NCI-H69 (cell line): ENCODE data around the gene CCDC184.
"Not testable (repeated sequence)": the region's sequence is repeated elsewhere in the genome, so short reads cannot be mapped to it uniquely, and the experiment has no call there.

Source experiments
- DNase-seq: peaks from one replicate; lab custom pipeline; 2025; lab: John Stamatoyannopoulos, UW

CCDC184 gene

DNA sequence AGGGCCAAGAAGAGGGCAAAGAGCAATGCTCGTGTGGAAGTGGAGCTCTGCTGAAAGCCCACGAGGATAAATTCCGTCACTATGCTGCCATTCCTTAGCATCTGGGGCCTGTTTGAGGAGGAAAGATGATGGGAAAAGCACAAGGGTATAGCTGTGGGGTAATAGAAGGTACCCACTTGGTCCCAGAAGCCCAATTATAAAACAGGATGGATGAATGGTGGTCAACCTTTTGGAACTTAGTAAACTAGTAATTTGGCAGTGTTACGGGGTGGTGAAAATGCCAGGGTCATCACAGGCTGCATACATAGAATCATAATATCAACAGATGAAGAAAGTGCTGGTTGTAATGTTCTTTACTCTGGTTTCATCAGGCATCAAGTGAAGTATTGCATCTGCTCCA lies 19.7 kb downstream of the CCDC184 start, which contains the start of gene OR10AD1:
Gene OR10AD1 (minus strand): TSS at position 101 of the 400 bp plus-strand sequence. CDS start 0 bp downstream, at position 101.
- DNase-seq = no peak

GRCh38 chr12:48209495-48209894 lies 26.1 kb downstream of the CCDC184 start:
- not testable (repeated sequence) for DNase-seq

- DNase-seq = no peak
Observed at GRCh38 chr12:48216785-48217184, 33.3 kb downstream of the CCDC184 start.

DNA sequence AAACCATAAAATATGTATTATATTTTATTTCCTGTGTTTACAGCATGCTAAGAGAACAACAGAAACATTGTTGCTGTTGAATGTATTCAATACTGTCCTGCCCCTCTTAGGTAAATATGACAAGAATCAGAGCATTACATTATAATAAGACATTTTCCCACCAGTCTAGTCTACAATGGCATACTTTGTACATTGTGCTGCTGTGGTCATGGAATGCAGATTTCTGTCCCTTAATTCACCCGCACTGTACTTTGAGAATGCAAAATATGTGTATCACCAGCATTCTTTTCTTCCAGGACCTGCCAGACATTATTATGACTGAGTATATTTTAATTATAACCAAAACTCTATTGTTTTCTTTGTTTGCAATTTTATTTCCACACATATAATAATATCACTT lies 36.2 kb downstream of the CCDC184 start:
- DNase-seq = no peak

GRCh38 chr12:48220701-48221100 lies 37.3 kb downstream of the CCDC184 start:
- DNase-seq = no peak

DNA sequence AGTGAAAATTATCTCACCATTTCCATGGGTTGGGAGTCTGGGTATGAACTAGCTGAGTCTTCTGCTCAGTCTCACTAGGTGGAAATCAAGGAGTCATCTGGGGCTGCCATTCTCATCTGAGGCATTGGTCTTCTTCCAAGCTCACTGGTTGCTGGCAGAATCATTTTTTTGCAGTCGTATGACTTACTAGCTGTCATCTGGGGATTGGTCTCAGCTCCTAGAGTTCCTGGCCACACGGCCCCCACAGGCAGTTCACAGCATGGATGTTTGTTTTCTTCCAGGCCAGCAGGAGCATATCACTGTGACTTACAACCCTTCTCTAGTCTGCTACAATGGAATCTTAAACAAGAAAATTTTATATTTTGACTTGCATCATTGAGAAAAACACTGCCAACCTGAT lies 38.2 kb downstream of the CCDC184 start:
- no peak for DNase-seq

- not testable (repeated sequence) for DNase-seq
Observed at GRCh38 chr12:48224533-48224932, 41.1 kb downstream of the CCDC184 start.

GRCh38 chr12:48231169-48231958 lies 47.9 kb downstream of the CCDC184 start:
- not testable (repeated sequence) for DNase-seq
